Measurements from ENCODE around the gene PGS1.

The PGS1 gene

GRCh38 chr17:78361225-78361701 is 17.2 kb upstream of the PGS1 start:
- Histone ChIP-seq H3K4me1 (ENCODE audit: low read depth, poor library complexity, severe bottlenecking) (peaks cover 23% of the 10 kb centered on the region), H4K20me1 (ENCODE audit: insufficient read depth) (no peaks in the 10 kb centered on the region), H3K9ac (no peak overlapping the region), H3K4me2 (no peak overlapping the region), H2AFZ (ENCODE audit: low read depth) (no peak overlapping the region), H3K79me2 (ENCODE audit: insufficient read depth, low read depth) (peaks cover 18% of the 10 kb centered on the region; the same call in 1 of the 2 replicates), H3K36me3 (ENCODE audit: insufficient read depth) (no peaks in the 10 kb centered on the region), H3K27ac (no peak overlapping the region), H3K27me3 (ENCODE audit: insufficient read depth, low read depth) (peaks cover 12% of the 10 kb centered on the region; the same call in 1 of the 2 replicates), H3K4me3 (IDR thresholded peaks at IDR 0.05; ENCODE audit: insufficient read depth, low read depth, low read length) (no peak overlapping the region)
- no peak for TF ChIP-seq CTCF (conservative IDR thresholded peaks at IDR 0.05; ENCODE audit: low read depth, low read length)

- Histone ChIP-seq H3K27ac (no peak overlapping the region), H3K4me3 (IDR thresholded peaks at IDR 0.05; ENCODE audit: insufficient read depth, low read depth, low read length) (no peak overlapping the region), H3K9ac (no peak overlapping the region), H4K20me1 (ENCODE audit: insufficient read depth) (no peaks in the 10 kb centered on the region), H3K36me3 (ENCODE audit: insufficient read depth) (no peaks in the 10 kb centered on the region), H2AFZ (ENCODE audit: low read depth) (no peak overlapping the region), H3K4me2 (no peak overlapping the region), H3K27me3 (ENCODE audit: insufficient read depth, low read depth) (peaks cover 12% of the 10 kb centered on the region; the same call in 1 of the 2 replicates), H3K79me2 (ENCODE audit: insufficient read depth, low read depth) (peaks cover 16% of the 10 kb centered on the region; the same call in 1 of the 2 replicates), H3K4me1 (ENCODE audit: low read depth, poor library complexity, severe bottlenecking) (peaks cover 17% of the 10 kb centered on the region)
- TF ChIP-seq CTCF (conservative IDR thresholded peaks at IDR 0.05; ENCODE audit: low read depth, low read length) = no peak
Measured at GRCh38 chr17:78362232-78362631, 16.2 kb upstream of the PGS1 start.

- peaks cover 12% of the 10 kb centered on the region for H3K4me1 ChIP-seq (ENCODE audit: low read depth, poor library complexity, severe bottlenecking)
Measured at GRCh38 chr17:78362671-78363070, 15.8 kb upstream of the PGS1 start.

GRCh38 chr17:78364436-78365281 is 13.8 kb upstream of the PGS1 start:
- no peak for TF ChIP-seq CTCF (conservative IDR thresholded peaks at IDR 0.05; ENCODE audit: low read depth, low read length)
- no peaks in the 10 kb centered on the region for H3K36me3 ChIP-seq (ENCODE audit: insufficient read depth)
- H3K4me1 ChIP-seq (ENCODE audit: low read depth, poor library complexity, severe bottlenecking) = no peaks in the 10 kb centered on the region

More at GRCh38 chr17:78362671-78363070, 15.8 kb upstream of the PGS1 start:
- H3K79me2 ChIP-seq (ENCODE audit: insufficient read depth, low read depth) = peaks cover 12% of the 10 kb centered on the region; the same call in 1 of the 2 replicates
- H3K27me3 ChIP-seq (ENCODE audit: insufficient read depth, low read depth) = peaks cover 12% of the 10 kb centered on the region; the same call in 1 of the 2 replicates
- H3K4me3 ChIP-seq (IDR thresholded peaks at IDR 0.05; ENCODE audit: insufficient read depth, low read depth, low read length) = no peak overlapping the region
- TF ChIP-seq CTCF (conservative IDR thresholded peaks at IDR 0.05; ENCODE audit: low read depth, low read length) = no peak
- no peak overlapping the region for H3K27ac ChIP-seq
- H2AFZ ChIP-seq (ENCODE audit: low read depth) = no peak overlapping the region
- no peaks in the 10 kb centered on the region for H4K20me1 ChIP-seq (ENCODE audit: insufficient read depth)
- no peak overlapping the region for H3K4me2 ChIP-seq
- H3K9ac ChIP-seq = no peak overlapping the region
- H3K36me3 ChIP-seq (ENCODE audit: insufficient read depth) = no peaks in the 10 kb centered on the region

More at GRCh38 chr17:78364436-78365281, 13.8 kb upstream of the PGS1 start:
- no peak overlapping the region for H3K9ac ChIP-seq
- no peak overlapping the region for H3K4me2 ChIP-seq
- H3K79me2 ChIP-seq (ENCODE audit: insufficient read depth, low read depth) = no peaks in the 10 kb centered on the region
- H3K27ac ChIP-seq = no peak overlapping the region
- H3K27me3 ChIP-seq (ENCODE audit: insufficient read depth, low read depth) = peaks cover 12% of the 10 kb centered on the region; the same call in 1 of the 2 replicates
- no peak overlapping the region for H3K4me3 ChIP-seq (IDR thresholded peaks at IDR 0.05; ENCODE audit: insufficient read depth, low read depth, low read length)
- no peak overlapping the region for H2AFZ ChIP-seq (ENCODE audit: low read depth)
- H4K20me1 ChIP-seq (ENCODE audit: insufficient read depth) = no peaks in the 10 kb centered on the region
